NB4 (cell line): ENCODE measurements around the gene NATD1.

Experiments
- DNase-seq: peaks from one replicate; pipeline ENCODE4 v3.0.0; 2010; ENCODE audit warnings: low read depth
- H3K4me3 ChIP-seq: one replicate; pipeline ENCODE4 v1.5.1; 2011; ENCODE audit warnings: mild to moderate bottlenecking, low read depth, low read length, moderate library complexity
- MYC ChIP-seq: IDR thresholded peaks from 2 replicates; pipeline ENCODE4 v1.6.1; 2011; ENCODE audit warnings: low read depth, low read length
- POLR2A ChIP-seq: IDR thresholded peaks from 2 replicates; pipeline ENCODE4 v1.6.1; 2011; ENCODE audit warnings: mild to moderate bottlenecking; ENCODE audit not compliant: insufficient read length; ENCODE audit errors: extremely low read depth
- TF ChIP-seq, protein P1 (sequence below): IDR thresholded peaks from 2 replicates; pipeline ENCODE4 v1.6.1; 2011; ENCODE audit warnings: low read depth, low read length
- TF ChIP-seq, protein P2 (sequence below): IDR thresholded peaks from one replicate; pipeline ENCODE4 v1.5.1; 2012; ENCODE audit warnings: low read depth, low read length

The NATD1 gene

GRCh38 chr17:21253646-21254441 is 634 bp upstream of the NATD1 start:
- DNase-seq, result no peak
- peak overlapping the region; percentile 61 for H3K4me3 ChIP-seq
- TF ChIP-seq, protein P1, sequence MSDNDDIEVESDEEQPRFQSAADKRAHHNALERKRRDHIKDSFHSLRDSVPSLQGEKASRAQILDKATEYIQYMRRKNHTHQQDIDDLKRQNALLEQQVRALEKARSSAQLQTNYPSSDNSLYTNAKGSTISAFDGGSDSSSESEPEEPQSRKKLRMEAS, result no peak
- TF ChIP-seq POLR2A, result no peak

DNA sequence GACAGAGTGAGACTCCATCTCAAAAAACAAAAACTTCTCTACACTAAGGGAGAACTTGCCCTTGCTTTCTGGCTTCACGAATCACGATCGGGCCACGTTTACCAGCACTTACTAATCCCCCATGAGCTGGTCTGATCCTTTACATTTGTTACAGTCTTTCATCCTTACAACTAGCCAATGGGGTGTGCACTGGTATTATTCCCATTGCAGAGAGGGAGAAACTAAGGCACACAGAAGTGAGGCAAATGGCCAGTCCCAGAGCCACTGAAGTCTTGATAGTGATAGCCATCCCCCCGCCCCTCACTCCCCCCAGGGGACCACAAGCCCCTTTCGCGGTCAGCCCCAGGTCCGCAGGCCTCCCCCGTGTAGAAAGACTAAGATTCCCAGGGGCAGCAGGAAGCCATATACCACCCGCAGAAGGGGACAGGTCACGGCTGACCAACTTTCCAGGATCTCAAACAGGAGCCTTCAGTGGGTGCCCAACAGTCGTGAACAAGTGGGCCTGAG is 868 bp downstream of the NATD1 start:
- DNase-seq, result no peak
- H3K4me3 ChIP-seq, result peak overlapping the region; percentile 12
- no peak for TF ChIP-seq MYC
- TF ChIP-seq, protein P1, result no peak
- TF ChIP-seq, protein P2, sequence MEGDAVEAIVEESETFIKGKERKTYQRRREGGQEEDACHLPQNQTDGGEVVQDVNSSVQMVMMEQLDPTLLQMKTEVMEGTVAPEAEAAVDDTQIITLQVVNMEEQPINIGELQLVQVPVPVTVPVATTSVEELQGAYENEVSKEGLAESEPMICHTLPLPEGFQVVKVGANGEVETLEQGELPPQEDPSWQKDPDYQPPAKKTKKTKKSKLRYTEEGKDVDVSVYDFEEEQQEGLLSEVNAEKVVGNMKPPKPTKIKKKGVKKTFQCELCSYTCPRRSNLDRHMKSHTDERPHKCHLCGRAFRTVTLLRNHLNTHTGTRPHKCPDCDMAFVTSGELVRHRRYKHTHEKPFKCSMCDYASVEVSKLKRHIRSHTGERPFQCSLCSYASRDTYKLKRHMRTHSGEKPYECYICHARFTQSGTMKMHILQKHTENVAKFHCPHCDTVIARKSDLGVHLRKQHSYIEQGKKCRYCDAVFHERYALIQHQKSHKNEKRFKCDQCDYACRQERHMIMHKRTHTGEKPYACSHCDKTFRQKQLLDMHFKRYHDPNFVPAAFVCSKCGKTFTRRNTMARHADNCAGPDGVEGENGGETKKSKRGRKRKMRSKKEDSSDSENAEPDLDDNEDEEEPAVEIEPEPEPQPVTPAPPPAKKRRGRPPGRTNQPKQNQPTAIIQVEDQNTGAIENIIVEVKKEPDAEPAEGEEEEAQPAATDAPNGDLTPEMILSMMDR, result no peak
- no peak for TF ChIP-seq POLR2A

DNA sequence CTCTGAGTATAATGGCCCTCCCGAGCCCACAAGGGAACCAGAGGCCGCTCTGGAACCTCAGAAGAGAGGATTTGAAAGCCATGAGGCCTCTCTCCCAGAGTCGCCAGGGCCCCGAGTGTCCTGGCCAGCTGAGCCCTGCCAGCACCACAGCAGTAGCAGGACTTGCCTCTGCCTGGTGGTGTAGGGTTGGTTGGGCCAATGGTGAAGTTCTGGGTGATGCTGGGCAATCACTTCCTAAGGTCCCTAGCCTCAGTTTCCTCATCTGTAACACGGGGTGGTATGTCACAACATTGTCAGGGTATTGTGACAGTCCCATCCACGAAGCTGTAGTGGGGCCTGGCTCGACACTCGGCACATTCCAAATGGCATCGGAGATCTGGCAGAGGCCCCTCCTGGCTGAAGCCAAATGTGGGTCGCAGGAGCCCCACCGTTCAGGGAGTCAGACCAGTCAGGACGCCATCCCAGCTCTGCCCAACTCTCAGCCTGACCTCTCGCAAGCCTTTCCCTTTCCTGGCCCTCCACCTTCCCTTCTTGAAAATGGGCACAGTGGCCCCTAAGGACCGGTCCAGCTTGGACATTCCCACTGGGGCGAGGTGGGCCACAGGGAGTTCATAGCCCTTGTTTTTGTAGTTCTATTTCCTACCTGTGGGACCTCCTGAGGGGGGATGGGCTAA is 1.7 kb downstream of the NATD1 start:
- no peak for DNase-seq
- H3K4me3 ChIP-seq, result no peak overlapping the region

GRCh38 chr17:21250854-21251253 is 2.4 kb downstream of the NATD1 start:
- TF ChIP-seq, protein P1, result no peak
- TF ChIP-seq, protein P2, result no peak
- TF ChIP-seq POLR2A (no peak), MYC (no peak)
- no peak for DNase-seq
- H3K4me3 ChIP-seq, result no peak overlapping the region

More for the DNA sequence above, 1.7 kb downstream of the NATD1 start:
- TF ChIP-seq, protein P2, result no peak
- TF ChIP-seq, protein P1, result no peak
- TF ChIP-seq MYC, result no peak

GRCh38 chr17:21249920-21250703 is 3.1 kb downstream of the NATD1 start:
- no peak overlapping the region for H3K4me3 ChIP-seq

More at GRCh38 chr17:21249920-21250703, 3.1 kb downstream of the NATD1 start:
- no peak for TF ChIP-seq MYC
- TF ChIP-seq, protein P2, result peak; percentile 0
- TF ChIP-seq, protein P1, result no peak
- no peak for TF ChIP-seq POLR2A
- peak; percentile 33 for DNase-seq
